B cell (primary cell): ENCODE data around the gene SLC16A1.

Experiments used
- EZH2 ChIP-seq: IDR thresholded peaks from 2 replicates; pipeline ENCODE4 v1.6.1; 2012; ENCODE audit warnings: borderline replicate concordance, low read depth, mild to moderate bottlenecking, moderate library complexity, low read length; ENCODE audit not compliant: insufficient read depth, poor library complexity, severe bottlenecking
- TF ChIP-seq, protein P1 (sequence below): fragments of 200-600 bp; IDR thresholded peaks from one replicate; pipeline ENCODE4 v1.8.0; 2022; ENCODE audit warnings: antibody characterized with exemption, mild to moderate bottlenecking

DNA sequence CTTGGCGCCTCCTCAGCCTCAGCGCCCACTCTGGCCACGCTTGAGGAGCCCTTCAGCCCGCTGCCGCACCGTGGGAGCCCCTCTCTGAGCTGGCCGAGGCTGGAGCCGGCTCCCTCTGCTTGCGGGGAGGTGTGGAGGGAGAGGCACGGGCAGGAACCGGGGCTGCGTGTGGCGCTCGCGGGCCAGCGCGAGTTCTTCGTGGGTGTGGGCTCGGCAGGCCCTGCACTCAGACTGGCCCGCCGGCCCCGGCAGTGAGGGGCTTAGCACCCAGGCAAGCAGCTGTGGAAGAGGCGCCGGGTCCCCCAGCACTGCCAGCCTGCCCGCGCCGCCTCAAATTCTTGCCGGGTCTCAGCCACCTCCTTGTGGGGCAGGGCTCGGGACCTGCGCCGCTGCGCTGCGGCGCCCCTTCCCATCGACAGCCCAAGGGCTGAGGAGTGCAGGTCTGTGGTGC lies 61.4 kb downstream of the SLC16A1 start:
- TF ChIP-seq, protein P1, sequence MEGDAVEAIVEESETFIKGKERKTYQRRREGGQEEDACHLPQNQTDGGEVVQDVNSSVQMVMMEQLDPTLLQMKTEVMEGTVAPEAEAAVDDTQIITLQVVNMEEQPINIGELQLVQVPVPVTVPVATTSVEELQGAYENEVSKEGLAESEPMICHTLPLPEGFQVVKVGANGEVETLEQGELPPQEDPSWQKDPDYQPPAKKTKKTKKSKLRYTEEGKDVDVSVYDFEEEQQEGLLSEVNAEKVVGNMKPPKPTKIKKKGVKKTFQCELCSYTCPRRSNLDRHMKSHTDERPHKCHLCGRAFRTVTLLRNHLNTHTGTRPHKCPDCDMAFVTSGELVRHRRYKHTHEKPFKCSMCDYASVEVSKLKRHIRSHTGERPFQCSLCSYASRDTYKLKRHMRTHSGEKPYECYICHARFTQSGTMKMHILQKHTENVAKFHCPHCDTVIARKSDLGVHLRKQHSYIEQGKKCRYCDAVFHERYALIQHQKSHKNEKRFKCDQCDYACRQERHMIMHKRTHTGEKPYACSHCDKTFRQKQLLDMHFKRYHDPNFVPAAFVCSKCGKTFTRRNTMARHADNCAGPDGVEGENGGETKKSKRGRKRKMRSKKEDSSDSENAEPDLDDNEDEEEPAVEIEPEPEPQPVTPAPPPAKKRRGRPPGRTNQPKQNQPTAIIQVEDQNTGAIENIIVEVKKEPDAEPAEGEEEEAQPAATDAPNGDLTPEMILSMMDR, result no peak
- TF ChIP-seq EZH2, result no peak
